H1 (cell line): ENCODE results near the gene SLC9A3. TPM values are rescaled to one million over a fixed set of nuclear protein-coding genes. Genes with fewer than 3 reads are reported as not detected.

ENCODE experiments used
- CTCF ChIA-PET: fragments of 300-600 bp; sonication (Branson Sonifier 250); formaldehyde crosslinking; loops from one replicate; lab custom pipeline; 2021; ENCODE audit not compliant: partially characterized antibody; lab: Charles Lee
- POLR2A ChIA-PET: fragments of 300-600 bp; sonication (Branson Sonifier 250); formaldehyde crosslinking; loops from one replicate; lab custom pipeline; 2021; ENCODE audit warnings: inconsistent platforms; ENCODE audit not compliant: partially characterized antibody; lab: Charles Lee
- DNase-seq, 2 experiments: peaks; one replicate each; pipeline versions ENCODE4 v3.0.0 to v3.0.0-alpha.2; 2010 to 2022; ENCODE audit warnings: low spot score in 2 of 2, low read depth in 1 of 2, mixed read lengths in 1 of 2
- FAIRE-seq: peaks from 2 replicates; lab custom pipeline; 2011; peaks lifted over from hg19 to GRCh38; lab: Jason Lieb, UNC
- H2AFZ ChIP-seq: 2 replicates; pipeline ENCODE4 v1.8.1; 2012; ENCODE audit warnings: low read length, inconsistent platforms
- H2AK5ac ChIP-seq: 2 replicates; pipeline ENCODE4 v1.6.1; 2013; ENCODE audit warnings: low read depth, low read length
- H2BK120ac ChIP-seq: replicated peaks from 2 replicates; pipeline ENCODE3; 2013; ENCODE audit warnings: low read depth, low read length, inconsistent platforms
- H2BK12ac ChIP-seq: 2 replicates; pipeline ENCODE4 v1.6.1; 2013; ENCODE audit warnings: low read depth, low read length
- H2BK15ac ChIP-seq: 2 replicates; pipeline ENCODE4 v1.6.1; 2013; ENCODE audit warnings: low read length
- H2BK20ac ChIP-seq: 2 replicates; pipeline ENCODE4 v1.6.1; 2013; ENCODE audit warnings: low read length
- H2BK5ac ChIP-seq: 2 replicates; pipeline ENCODE4 v1.6.1; 2013; ENCODE audit warnings: low read depth, low read length
- H3K14ac ChIP-seq: 2 replicates; pipeline ENCODE4 v1.6.1; 2013; ENCODE audit warnings: inconsistent platforms; ENCODE audit not compliant: insufficient read length
- H3K18ac ChIP-seq: 2 replicates; pipeline ENCODE4 v1.6.1; 2013; ENCODE audit warnings: low read length; ENCODE audit errors: extremely low read depth
- H3K23ac ChIP-seq: 2 replicates; pipeline ENCODE4 v1.6.1; 2013; ENCODE audit warnings: inconsistent platforms; ENCODE audit not compliant: insufficient read length
- H3K23me2 ChIP-seq: 2 replicates; pipeline ENCODE4 v1.6.1; 2013; ENCODE audit warnings: low read depth, low read length
- H3K27ac ChIP-seq: 2 replicates; pipeline ENCODE4 v1.6.1; 2011; ENCODE audit warnings: low read depth, low read length, inconsistent platforms
- H3K27me3 ChIP-seq, 4 experiments: replicated peaks in 1 of 4; 1 replicate in 1 of 4; 2 replicates in 3 of 4; pipeline versions ENCODE4 v1.6.1 to v1.8.1; 2011 to 2013; ENCODE audit warnings: low read length in 3 of 4, mild to moderate bottlenecking in 3 of 4, inconsistent platforms in 2 of 4, mixed read lengths in 2 of 4, moderate library complexity in 1 of 4; ENCODE audit not compliant: control insufficient read depth in 3 of 4, insufficient read depth in 3 of 4; ENCODE audit errors: extremely low read depth in 1 of 4
- H3K36me3 ChIP-seq, 4 experiments: 2 replicates each; pipeline versions ENCODE4 v1.6.1 to v1.8.1; 2011 to 2013; ENCODE audit warnings: mild to moderate bottlenecking in 4 of 4, low read length in 3 of 4, moderate library complexity in 2 of 4, control low read depth in 1 of 4, inconsistent platforms in 1 of 4; ENCODE audit not compliant: insufficient read depth in 4 of 4, control insufficient read depth in 2 of 4
- H3K4ac ChIP-seq: replicated peaks from 2 replicates; pipeline ENCODE3; 2013; ENCODE audit warnings: low read length, low read depth, mixed read lengths, inconsistent platforms; ENCODE audit not compliant: insufficient read length
- H3K4me1 ChIP-seq, 4 experiments: replicated peaks in 1 of 4; 1 replicate in 1 of 4; 2 replicates in 3 of 4; pipeline versions ENCODE4 v1.6.1 to v1.8.1; 2011 to 2013; ENCODE audit warnings: low read length in 3 of 4, inconsistent platforms in 2 of 4, mixed read lengths in 1 of 4; ENCODE audit not compliant: insufficient read depth in 4 of 4, control insufficient read depth in 3 of 4
- H3K4me2 ChIP-seq, 2 experiments: 2 replicates each; pipeline versions ENCODE4 v1.6.1 to v1.8.1; 2011 to 2013; ENCODE audit warnings: low read depth in 2 of 2, low read length in 2 of 2, control low read depth in 1 of 2, inconsistent platforms in 1 of 2, mild to moderate bottlenecking in 1 of 2; ENCODE audit not compliant: insufficient read depth in 1 of 2
- H3K4me3 ChIP-seq, 4 experiments: fragments of 200-600, 300-600 bp in 1 of 4; sonication (generic), shearing (Covaris generic), sonication (Bioruptor Twin) in 1 of 4; 2 replicates each; pipeline versions ENCODE4 v1.5.1 to v1.8.1; 2011 to 2016; ENCODE audit warnings: low read length in 4 of 4, low read depth in 3 of 4, control low read depth in 2 of 4, inconsistent platforms in 2 of 4, mild to moderate bottlenecking in 2 of 4, mixed read lengths in 1 of 4, moderate library complexity in 1 of 4; ENCODE audit not compliant: insufficient read depth in 2 of 4; ENCODE audit errors: extremely low read depth in 1 of 4
- H3K56ac ChIP-seq: replicated peaks from 2 replicates; pipeline ENCODE3; 2013; ENCODE audit warnings: low read depth, mild to moderate bottlenecking, mixed read lengths, low read length, inconsistent platforms; ENCODE audit not compliant: insufficient read length
- H3K79me1 ChIP-seq: 2 replicates; pipeline ENCODE4 v1.6.1; 2013; ENCODE audit warnings: low read depth, low read length, control low read depth
- H3K79me2 ChIP-seq, 2 experiments: 2 replicates each; pipeline versions ENCODE4 v1.6.1 to v1.8.1; 2012 to 2013; ENCODE audit warnings: low read length in 2 of 2, mild to moderate bottlenecking in 2 of 2, inconsistent platforms in 1 of 2; ENCODE audit not compliant: insufficient read depth in 2 of 2, control insufficient read depth in 1 of 2
- H3K9ac ChIP-seq, 4 experiments: replicated peaks in 1 of 4; 1 replicate in 1 of 4; 2 replicates in 3 of 4; pipeline versions ENCODE4 v1.6.1 to v1.8.1; 2011 to 2013; ENCODE audit warnings: low read depth in 3 of 4, low read length in 3 of 4, control low read depth in 2 of 4, mild to moderate bottlenecking in 2 of 4, moderate library complexity in 2 of 4, inconsistent platforms in 1 of 4; ENCODE audit errors: extremely low read depth in 1 of 4
- H3K9me3 ChIP-seq, 2 experiments: 2 replicates each; pipeline versions ENCODE4 v1.6.1 to v1.8.1; 2012 to 2013; ENCODE audit warnings: mild to moderate bottlenecking in 2 of 2, moderate library complexity in 2 of 2, control low read depth in 1 of 2, inconsistent platforms in 1 of 2, low read depth in 1 of 2, low read length in 1 of 2, mixed read lengths in 1 of 2; ENCODE audit not compliant: insufficient read depth in 2 of 2
- H4K20me1 ChIP-seq, 2 experiments: replicated peaks in 1 of 2; 2 replicates each; pipeline versions ENCODE3 to v1.8.1; 2011 to 2013; ENCODE audit warnings: inconsistent platforms in 2 of 2, low read length in 2 of 2, mild to moderate bottlenecking in 1 of 2; ENCODE audit not compliant: insufficient read depth in 2 of 2, control insufficient read depth in 1 of 2
- H4K5ac ChIP-seq: 2 replicates; pipeline ENCODE4 v1.6.1; 2013; ENCODE audit warnings: low read length, low read depth, mixed read lengths, inconsistent platforms; ENCODE audit not compliant: insufficient read length
- H4K8ac ChIP-seq: 2 replicates; pipeline ENCODE4 v1.8.0; 2013; ENCODE audit warnings: mild to moderate bottlenecking, moderate library complexity, low read length, inconsistent platforms; ENCODE audit not compliant: insufficient read depth; ENCODE audit errors: extremely low read depth
- H4K91ac ChIP-seq: replicated peaks from 2 replicates; pipeline ENCODE3; 2013; ENCODE audit warnings: low read length, mixed read lengths, inconsistent platforms; ENCODE audit not compliant: insufficient read length
- GTF2F1 ChIP-seq: IDR thresholded peaks from 2 replicates; pipeline ENCODE4 v1.6.1; 2012; ENCODE audit warnings: low read depth, low read length, improper control_type of control experiment, borderline replicate concordance
- JUN ChIP-seq: IDR thresholded peaks from 2 replicates; pipeline ENCODE4 v1.6.1; 2011; ENCODE audit warnings: low read depth, mild to moderate bottlenecking, improper control_type of control experiment, low read length
- JUND ChIP-seq: IDR thresholded peaks from 2 replicates; pipeline ENCODE4 v1.6.1; 2011; ENCODE audit warnings: mild to moderate bottlenecking, improper control_type of control experiment, low read length
- PHF8 ChIP-seq: fragments of 200-600 bp; sonication (generic); conservative IDR thresholded peaks from 2 replicates; pipeline ENCODE4 v1.7.1; 2012; ENCODE audit warnings: low read depth, mild to moderate bottlenecking, inconsistent platforms, low read length, moderate library complexity
- RFX5 ChIP-seq: IDR thresholded peaks from 2 replicates; pipeline ENCODE4 v1.6.1; 2011; ENCODE audit warnings: low read depth, low read length, improper control_type of control experiment, borderline replicate concordance
- WGBS, 2 experiments: shearing (Covaris generic) in 1 of 2; methylation state at CpG; one replicate each; pipeline versions ENCODE4 v1.1.6 to v1.1.7; 2013 to 2015; ENCODE audit warnings: low lambda C conversion rate in 2 of 2, mixed read lengths in 2 of 2, inconsistent platforms in 1 of 2, low coverage in 1 of 2, missing lambda C conversion rate in 1 of 2; ENCODE audit not compliant: insufficient replicate concordance in 2 of 2, insufficient coverage in 1 of 2, insufficient read length in 1 of 2; ENCODE audit errors: extremely low coverage in 1 of 2, missing lambda C conversion rate in 1 of 2; 5-methylcytosine and 5-hydroxymethylcytosine counted together
- polyA plus RNA-seq, 7 experiments: library from polyadenylated mRNA; depleted of rRNA in 3 of 7; stranded (reverse) in 5 of 7; unstranded in 2 of 7; fragments of >200 nt in 5 of 7; fragments of 200-250 nt in 2 of 7; gene quantifications; 1 replicate in 5 of 7; 2 replicates in 1 of 7; 4 replicates in 1 of 7; pipeline versions ENCODE4 v1.2.1 to v1.2.3, GENCODE V29; 2011 to 2013; ENCODE audit warnings: missing spikeins in 2 of 7, mixed read lengths in 2 of 7
- total RNA-seq: library from RNA; stranded (reverse); fragmentation: NEBNext Ultra II Directional; extraction: Animal tissue kit (Norgen Biotek cat#: 25700); gene quantifications from 2 replicates; pipeline ENCODE4 v1.2.1, GENCODE V29; 2021
- TF ChIP-seq, protein P1 (sequence below): IDR thresholded peaks from 2 replicates; pipeline ENCODE4 v1.6.1; 2012; ENCODE audit warnings: inconsistent platforms

Gene SLC9A3
- total and polyA plus RNA-seq, 2 of the 8 experiments (the other 6 are each of a cell fraction or from before 2014, with no cell fraction given), result 0.95 to 1.0 TPM

- no peak overlapping the region for H3K4ac ChIP-seq
- 94% methylated on average over 16 of the region's 19 CpGs; no CpG with 5 or more reads in 1 of the 2 experiments for WGBS, 2 experiments
- H4K8ac ChIP-seq, result no peak overlapping the region
- H3K56ac ChIP-seq, result no peak overlapping the region
- FAIRE-seq (no peak), DNase-seq (no peak)
- H2BK12ac ChIP-seq, result no peak overlapping the region
- H3K23ac ChIP-seq, result no peak overlapping the region
- H2BK120ac ChIP-seq, result no peak overlapping the region
- no peak overlapping the region for H2BK5ac ChIP-seq
- H4K91ac ChIP-seq, result no peak overlapping the region
- no peak overlapping the region for H4K5ac ChIP-seq
- POLR2A ChIA-PET, result interaction anchor here (0.9 to 1.9 kb wide), 5 partner anchors 9 to 69 kb away, joined by 3 to 6 read pairs (median 4); no protein-coding TSS in a partner anchor
- TF ChIP-seq PHF8, result no peak
- TF ChIP-seq JUND, result no peak
- TF ChIP-seq GTF2F1, result no peak
- TF ChIP-seq RFX5, result no peak
- TF ChIP-seq, protein P1, sequence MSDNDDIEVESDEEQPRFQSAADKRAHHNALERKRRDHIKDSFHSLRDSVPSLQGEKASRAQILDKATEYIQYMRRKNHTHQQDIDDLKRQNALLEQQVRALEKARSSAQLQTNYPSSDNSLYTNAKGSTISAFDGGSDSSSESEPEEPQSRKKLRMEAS, result no peak
- no peak for TF ChIP-seq JUN
- CTCF ChIA-PET, result interaction anchor here (0.6 to 3.0 kb wide), 41 partner anchors 9 to 334 kb away, joined by 3 to 17 read pairs (median 4); no protein-coding TSS in a partner anchor
- no peak overlapping the region for H3K18ac ChIP-seq
- H3K27ac ChIP-seq, result no peak overlapping the region
- peaks cover 13% of the 10 kb centered on the region; the same call in 1 of the 2 replicates for H3K23me2 ChIP-seq
- peaks cover 0 to 8% of the 10 kb centered on the region in 2 experiments; a peak in 1 of 4 replicates for H3K79me2 ChIP-seq
- H3K4me3 ChIP-seq, result no peak overlapping the region
- no peak overlapping the region for H2BK20ac ChIP-seq
- H3K9me3 ChIP-seq, result no peaks in the 10 kb centered on the region
- H3K4me2 ChIP-seq, result no peak overlapping the region
- H2AFZ ChIP-seq, result no peak overlapping the region
- peaks cover 0 to 4% (median 0%) of the 10 kb centered on the region in 4 experiments; a peak in 2 of 7 replicates for H3K27me3 ChIP-seq
- H3K79me1 ChIP-seq, result peaks cover 9% of the 10 kb centered on the region; the same call in 1 of the 2 replicates
- peaks cover 2 to 13% of the 10 kb centered on the region in 2 experiments for H4K20me1 ChIP-seq
- peaks cover 13 to 35% (median 19%) of the 10 kb centered on the region in 4 experiments for H3K36me3 ChIP-seq
- H2BK15ac ChIP-seq, result no peak overlapping the region
- H3K14ac ChIP-seq, result no peak overlapping the region
- peaks cover 0 to 12% (median 8%) of the 10 kb centered on the region in 4 experiments; a peak in 5 of 7 replicates for H3K4me1 ChIP-seq
- H2AK5ac ChIP-seq, result no peak overlapping the region
- H3K9ac ChIP-seq, result no peak overlapping the region
Measured at GRCh38 chr5:446066-446882, 78.0 kb downstream of the SLC9A3 start.
